Nucleus accumbens (tissue), 56 donors: ENCODE measurements around the gene VKORC1L1.
"Not testable (repeated sequence)": the region's sequence is repeated elsewhere in the genome, so short reads cannot be mapped to it uniquely, and the experiment has no call there.

Source experiments
- DNase-seq, 56 donors: peaks; one replicate each; lab custom pipeline; 2025; lab: John Stamatoyannopoulos, UW

VKORC1L1 gene

GRCh38 chr7:65872776-65873581 is at the start of gene VKORC1L1:
TSS of gene VKORC1L1 (plus strand) at chr7:65873074. CDS start at chr7:65873372, 298 bp downstream.
- DNase-seq, result peak; percentile 49 to 97 (median 88)

- no peak for DNase-seq
These were observed 45.5 kb upstream of the VKORC1L1 start for GRCh38 chr7:65827366-65827765.

- DNase-seq, result no peak
These were observed 40.6 kb upstream of the VKORC1L1 start for GRCh38 chr7:65832281-65832680.

- DNase-seq, result not testable (repeated sequence)
These were observed 36.2 kb upstream of the VKORC1L1 start for GRCh38 chr7:65836684-65837083.

GRCh38 chr7:65837541-65837956 is 35.3 kb upstream of the VKORC1L1 start:
- not testable (repeated sequence) for DNase-seq

- DNase-seq, result no peak
These were observed 33.0 kb upstream of the VKORC1L1 start for GRCh38 chr7:65839846-65840245.

GRCh38 chr7:65840446-65840845 is 32.4 kb upstream of the VKORC1L1 start:
- DNase-seq, result peak in 1 of 56 donors; percentile 8

GRCh38 chr7:65843616-65844015 is 29.3 kb upstream of the VKORC1L1 start:
- not testable (repeated sequence) for DNase-seq

- no peak for DNase-seq
These were observed 26.8 kb upstream of the VKORC1L1 start for GRCh38 chr7:65846008-65846570.

GRCh38 chr7:65853426-65853825 is 19.4 kb upstream of the VKORC1L1 start:
- DNase-seq, result not testable (repeated sequence)

GRCh38 chr7:65853892-65854291 is 19.0 kb upstream of the VKORC1L1 start:
- DNase-seq, result not testable (repeated sequence)

- DNase-seq, result peak in 1 of 56 donors; percentile 5
These were observed 15.5 kb upstream of the VKORC1L1 start for GRCh38 chr7:65857321-65857894.

GRCh38 chr7:65858660-65859059 is 14.2 kb upstream of the VKORC1L1 start:
- not testable (repeated sequence) for DNase-seq

- DNase-seq, result not testable (repeated sequence)
These were observed 6.6 kb upstream of the VKORC1L1 start for GRCh38 chr7:65866244-65866643.

- DNase-seq, result not testable (repeated sequence)
These were observed 5.2 kb upstream of the VKORC1L1 start for GRCh38 chr7:65867681-65868080.

GRCh38 chr7:65869312-65869711 is 3.6 kb upstream of the VKORC1L1 start:
- not testable (repeated sequence) for DNase-seq

- DNase-seq, result peak in 9 of 56 donors; percentile 0 to 5 (median 1)
These were observed 1.4 kb upstream of the VKORC1L1 start for GRCh38 chr7:65871451-65871850.

- DNase-seq, result peak in 21 of 56 donors; percentile 0 to 40 (median 11)
These were observed 814 bp downstream of the VKORC1L1 start for GRCh38 chr7:65873582-65874193.

GRCh38 chr7:65875715-65876114 is 2.8 kb downstream of the VKORC1L1 start:
- DNase-seq, result not testable (repeated sequence)

GRCh38 chr7:65879292-65880153 is 6.6 kb downstream of the VKORC1L1 start:
- not testable (repeated sequence) for DNase-seq
